GM12801 (cell line): ENCODE results near the gene NBEA.

Source experiments
- TF ChIP-seq, protein P1 (sequence below): IDR thresholded peaks from one replicate; pipeline ENCODE4 v1.5.1; 2011; ENCODE audit warnings: control low read depth; ENCODE audit not compliant: insufficient read length; ENCODE audit errors: extremely low read depth

The NBEA gene

GRCh38 chr13:35718084-35718483, 776.0 kb downstream of the NBEA start:
- TF ChIP-seq, protein P1, sequence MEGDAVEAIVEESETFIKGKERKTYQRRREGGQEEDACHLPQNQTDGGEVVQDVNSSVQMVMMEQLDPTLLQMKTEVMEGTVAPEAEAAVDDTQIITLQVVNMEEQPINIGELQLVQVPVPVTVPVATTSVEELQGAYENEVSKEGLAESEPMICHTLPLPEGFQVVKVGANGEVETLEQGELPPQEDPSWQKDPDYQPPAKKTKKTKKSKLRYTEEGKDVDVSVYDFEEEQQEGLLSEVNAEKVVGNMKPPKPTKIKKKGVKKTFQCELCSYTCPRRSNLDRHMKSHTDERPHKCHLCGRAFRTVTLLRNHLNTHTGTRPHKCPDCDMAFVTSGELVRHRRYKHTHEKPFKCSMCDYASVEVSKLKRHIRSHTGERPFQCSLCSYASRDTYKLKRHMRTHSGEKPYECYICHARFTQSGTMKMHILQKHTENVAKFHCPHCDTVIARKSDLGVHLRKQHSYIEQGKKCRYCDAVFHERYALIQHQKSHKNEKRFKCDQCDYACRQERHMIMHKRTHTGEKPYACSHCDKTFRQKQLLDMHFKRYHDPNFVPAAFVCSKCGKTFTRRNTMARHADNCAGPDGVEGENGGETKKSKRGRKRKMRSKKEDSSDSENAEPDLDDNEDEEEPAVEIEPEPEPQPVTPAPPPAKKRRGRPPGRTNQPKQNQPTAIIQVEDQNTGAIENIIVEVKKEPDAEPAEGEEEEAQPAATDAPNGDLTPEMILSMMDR = no peak

- TF ChIP-seq, protein P1 = no peak
These were observed 778.2 kb downstream of the NBEA start for GRCh38 chr13:35720290-35720689.

DNA sequence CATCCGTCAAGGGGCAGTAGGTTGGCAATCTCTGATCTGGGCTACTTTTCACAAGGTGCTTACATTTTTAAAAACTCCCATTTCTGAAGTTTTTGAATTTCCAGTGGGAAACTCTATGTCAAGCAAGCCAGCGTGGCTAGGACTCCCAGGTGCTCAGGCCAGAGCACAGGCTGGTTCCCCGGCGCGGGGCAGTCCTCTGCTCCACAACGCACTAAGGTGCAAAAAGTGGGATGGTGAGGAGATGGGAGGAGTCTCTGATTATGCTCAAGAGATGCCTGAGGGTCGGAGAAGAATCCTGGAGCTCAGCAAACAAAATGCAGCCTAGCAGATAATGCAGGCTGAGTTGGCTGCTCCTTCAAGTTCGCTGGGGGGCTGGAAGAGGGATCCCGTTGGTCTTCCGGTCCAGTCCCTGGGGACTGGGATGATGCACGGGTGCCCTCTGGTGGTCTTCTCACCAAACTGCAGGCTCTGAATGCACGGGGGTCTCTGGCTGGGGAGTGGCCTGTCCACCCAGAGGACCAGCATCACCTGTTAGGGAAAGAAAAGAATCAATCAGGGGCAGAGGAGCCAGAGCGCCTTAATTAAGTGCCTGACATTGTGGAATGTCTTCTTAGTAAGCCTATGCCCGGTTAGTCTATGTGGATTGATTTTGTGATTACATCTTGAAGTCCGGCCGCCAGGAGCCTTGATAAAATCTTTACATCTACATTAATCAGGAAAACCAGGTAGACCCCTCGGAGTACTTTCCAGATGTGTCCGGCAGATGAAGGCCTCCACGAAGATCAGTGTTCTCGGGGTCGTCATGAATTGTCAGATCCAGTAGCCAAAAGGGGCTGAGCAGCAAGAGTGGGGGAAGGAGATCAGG, 778.9 kb downstream of the NBEA start:
- TF ChIP-seq, protein P1 = no peak
